Peyer's patch (tissue), 4 donors: ENCODE data around the gene ZNF444. TPM values are rescaled to one million over a fixed set of nuclear protein-coding genes. Genes with fewer than 3 reads are reported as not detected.
A peak's percentile ranks its signal among the peaks of the same experiment; 100 is the strongest.

Source experiments
- DNase-seq, 3 donors: peaks; one replicate each; pipeline ENCODE4 v3.0.0-alpha.2; 2017 to 2019
- H3K27ac ChIP-seq, 4 donors: fragments of 200-600 bp; sonication (generic); one replicate each; pipeline ENCODE4 v1.5.1; 2016 to 2019
- H3K27me3 ChIP-seq, 2 donors: fragments of 200-600 bp; sonication (generic); one replicate each; pipeline ENCODE4 v1.5.1; 2019
- H3K36me3 ChIP-seq, 3 donors: fragments of 200-600 bp; sonication (generic); one replicate each; pipeline ENCODE4 v1.5.1; 2016 to 2019
- H3K4me1 ChIP-seq, 4 donors: fragments of 200-600 bp; sonication (generic); one replicate each; pipeline ENCODE4 v1.5.1; 2016 to 2019
- H3K4me3 ChIP-seq, 4 donors: fragments of 200-600 bp; sonication (generic); 1 replicate in 3 of 4; 2 replicates in 1 of 4; pipeline ENCODE4 v1.5.1; 2016 to 2019; ENCODE audit warnings: mild to moderate bottlenecking in 1 of 4
- H3K9me3 ChIP-seq, 4 donors: fragments of 200-600 bp; sonication (generic); one replicate each; pipeline ENCODE4 v1.5.1; 2016 to 2019; ENCODE audit warnings: mild to moderate bottlenecking in 1 of 4
- CTCF ChIP-seq, 6 experiments: fragments of 450-650 bp in 4 of 6; fragments of 200-600 bp in 2 of 6; sonication (generic) in 1 of 6; IDR thresholded peaks; one replicate each; pipeline ENCODE4 v1.5.1; 2017 to 2019; ENCODE audit warnings: antibody characterized with exemption in 6 of 6, mild to moderate bottlenecking in 3 of 6, moderate library complexity in 1 of 6
- POLR2A ChIP-seq, 2 donors: fragments of 450-650 bp; IDR thresholded peaks; one replicate each; pipeline ENCODE4 v1.5.1; 2017; ENCODE audit warnings: antibody characterized with exemption in 2 of 2, mild to moderate bottlenecking in 2 of 2, moderate library complexity in 2 of 2
- total RNA-seq, 4 donors: library from RNA; depleted of rRNA; stranded (reverse); fragments of >200 nt; gene quantifications; one replicate each; pipeline ENCODE4 v1.1.0, GENCODE V29; 2016

ZNF444 gene
- total RNA-seq, 4 donors from 2014 or later, result 22.1 to 49.9 (median 33.2) TPM

GRCh38 chr19:56150358-56150757, 9.3 kb downstream of the ZNF444 start:
- peaks cover 0 to 27% (median 0%) of the 10 kb centered on the region in 3 donors for H3K36me3 ChIP-seq
- no peak overlapping the region for H3K27ac ChIP-seq
- H3K9me3 ChIP-seq, result no peaks in the 10 kb centered on the region
- DNase-seq, result no peak
- H3K4me3 ChIP-seq, result no peak overlapping the region
- TF ChIP-seq POLR2A (IDR thresholded peaks at IDR 0.05) (no peak), CTCF (IDR thresholded peaks at IDR 0.05) (no peak)
- no peaks in the 10 kb centered on the region for H3K4me1 ChIP-seq
- H3K27me3 ChIP-seq, result no peaks in the 10 kb centered on the region

GRCh38 chr19:56152644-56153043, 11.6 kb downstream of the ZNF444 start:
- no peak for DNase-seq
- Histone ChIP-seq H3K36me3 (peaks cover 0 to 17% (median 0%) of the 10 kb centered on the region in 3 donors), H3K4me1 (no peaks in the 10 kb centered on the region), H3K27ac (no peak overlapping the region), H3K4me3 (no peak overlapping the region), H3K9me3 (no peaks in the 10 kb centered on the region), H3K27me3 (no peaks in the 10 kb centered on the region)
- TF ChIP-seq CTCF (IDR thresholded peaks at IDR 0.05), result no peak
- TF ChIP-seq POLR2A (IDR thresholded peaks at IDR 0.05), result no peak

GRCh38 chr19:56153507-56153906, 12.4 kb downstream of the ZNF444 start:
- H3K9me3 ChIP-seq, result no peaks in the 10 kb centered on the region
- DNase-seq, result no peak
- peaks cover 0 to 8% (median 0%) of the 10 kb centered on the region in 3 donors for H3K36me3 ChIP-seq
- no peak overlapping the region for H3K27ac ChIP-seq
- TF ChIP-seq CTCF (IDR thresholded peaks at IDR 0.05), result no peak
- TF ChIP-seq POLR2A (IDR thresholded peaks at IDR 0.05), result no peak
- no peaks in the 10 kb centered on the region for H3K27me3 ChIP-seq
- no peaks in the 10 kb centered on the region for H3K4me1 ChIP-seq
- H3K4me3 ChIP-seq, result no peak overlapping the region

GRCh38 chr19:56155124-56155687, 14.1 kb downstream of the ZNF444 start:
- peak in 3 of 6 experiments; percentile 31 to 41 (median 37) for TF ChIP-seq CTCF (IDR thresholded peaks at IDR 0.05)
- TF ChIP-seq POLR2A (IDR thresholded peaks at IDR 0.05), result no peak
- peaks cover 0 to 13% (median 0%) of the 10 kb centered on the region in 3 donors for H3K36me3 ChIP-seq
- H3K4me3 ChIP-seq, result no peak overlapping the region
- DNase-seq, result no peak
- no peaks in the 10 kb centered on the region for H3K9me3 ChIP-seq
- no peaks in the 10 kb centered on the region for H3K27me3 ChIP-seq
- no peaks in the 10 kb centered on the region for H3K4me1 ChIP-seq
- no peak overlapping the region for H3K27ac ChIP-seq

GRCh38 chr19:56156768-56157167, 15.7 kb downstream of the ZNF444 start:
- Histone ChIP-seq H3K36me3 (peaks cover 0 to 20% (median 0%) of the 10 kb centered on the region in 3 donors), H3K4me3 (no peak overlapping the region), H3K9me3 (no peaks in the 10 kb centered on the region), H3K27ac (peak overlapping the region in 1 of 4 donors; percentile 41), H3K4me1 (no peaks in the 10 kb centered on the region), H3K27me3 (no peaks in the 10 kb centered on the region)
- TF ChIP-seq CTCF (IDR thresholded peaks at IDR 0.05) (no peak), POLR2A (IDR thresholded peaks at IDR 0.05) (no peak)
- DNase-seq, result no peak
